ENCODE measurements around the gene SBNO1. TPM values are rescaled to one million over a fixed set of nuclear protein-coding genes. Genes with fewer than 3 reads are reported as not detected.
"Not testable (repeated sequence)": the region's sequence is repeated elsewhere in the genome, so short reads cannot be mapped to it uniquely, and the experiment has no call there.

Gene SBNO1
- total RNA-seq, 2 donors from 2014 or later: 29.5 to 33.6 TPM

- Mint-ChIP-seq H3K4me3 (no peak overlapping the region), H3K36me3 (ENCODE audit: low read depth) (no peaks in the 10 kb centered on the region), H3K4me1 (peaks cover 29% of the 10 kb centered on the region), H3K27me3 (no peaks in the 10 kb centered on the region), H3K27ac (no peak overlapping the region)
- H3K9me3 ChIP-seq (ENCODE audit: control insufficient read depth, low read length, poor library complexity, severe bottlenecking): no peaks in the 10 kb centered on the region
- ATAC-seq: no peak
- DNase-seq: no peak
These were observed 8.4 kb downstream of the SBNO1 start for GRCh38 chr12:123356159-123356670.

DNA sequence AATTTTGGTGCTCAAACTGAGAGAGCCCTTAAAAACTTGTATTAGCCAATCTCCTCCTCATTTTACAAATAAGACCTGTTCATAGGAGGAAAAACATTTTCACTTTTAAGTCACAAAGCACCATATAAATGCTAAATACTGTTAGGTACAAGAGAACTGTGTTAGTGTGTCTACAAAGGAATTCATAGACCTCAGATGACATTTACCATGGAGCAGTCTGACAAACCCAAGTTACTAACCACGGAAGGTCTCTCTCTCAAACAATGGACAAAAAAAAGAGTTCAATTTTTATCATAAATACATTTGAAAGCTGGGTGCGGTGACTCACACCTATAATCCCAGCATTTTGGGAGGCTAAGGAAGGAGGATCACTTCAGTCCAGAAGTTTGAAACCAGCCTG, 10.0 kb downstream of the SBNO1 start:
- no peaks in the 10 kb centered on the region for H3K9me3 ChIP-seq (ENCODE audit: control insufficient read depth, low read length, poor library complexity, severe bottlenecking)
- no peaks in the 10 kb centered on the region for H3K27me3 Mint-ChIP-seq
- ATAC-seq (no peak), DNase-seq (no peak)
- peaks cover 32% of the 10 kb centered on the region for H3K4me1 Mint-ChIP-seq
- no peak overlapping the region for H3K27ac Mint-ChIP-seq
- peak overlapping the region; percentile 36 for H3K4me3 Mint-ChIP-seq
- H3K36me3 Mint-ChIP-seq (ENCODE audit: low read depth): no peaks in the 10 kb centered on the region

DNA sequence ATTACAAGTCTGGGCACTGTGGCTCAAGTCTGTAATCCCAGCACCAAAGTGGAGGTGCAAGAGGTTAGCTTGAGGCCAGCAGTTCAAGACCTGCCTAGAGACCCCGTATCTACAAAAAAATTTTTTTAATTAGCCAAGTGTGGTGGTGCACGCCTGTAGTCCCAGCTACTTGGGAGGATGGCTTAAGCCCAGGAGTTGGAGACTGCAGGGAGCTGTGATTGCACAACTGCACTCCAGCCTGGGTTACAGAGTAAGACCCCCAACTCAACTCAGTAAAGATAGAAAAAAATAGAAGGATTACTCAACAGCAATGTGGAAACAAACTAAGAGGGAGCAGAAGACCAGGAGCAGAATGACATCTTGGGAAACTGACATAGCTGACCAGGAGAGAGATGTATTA, 13.3 kb downstream of the SBNO1 start:
- peaks cover 26% of the 10 kb centered on the region for H3K4me1 Mint-ChIP-seq
- no peaks in the 10 kb centered on the region for H3K36me3 Mint-ChIP-seq (ENCODE audit: low read depth)
- DNase-seq: no peak
- no peak overlapping the region for H3K27ac Mint-ChIP-seq
- H3K9me3 ChIP-seq (ENCODE audit: control insufficient read depth, low read length, poor library complexity, severe bottlenecking): no peaks in the 10 kb centered on the region
- H3K27me3 Mint-ChIP-seq: no peaks in the 10 kb centered on the region
- no peak for ATAC-seq
- H3K4me3 Mint-ChIP-seq: no peak overlapping the region

DNA sequence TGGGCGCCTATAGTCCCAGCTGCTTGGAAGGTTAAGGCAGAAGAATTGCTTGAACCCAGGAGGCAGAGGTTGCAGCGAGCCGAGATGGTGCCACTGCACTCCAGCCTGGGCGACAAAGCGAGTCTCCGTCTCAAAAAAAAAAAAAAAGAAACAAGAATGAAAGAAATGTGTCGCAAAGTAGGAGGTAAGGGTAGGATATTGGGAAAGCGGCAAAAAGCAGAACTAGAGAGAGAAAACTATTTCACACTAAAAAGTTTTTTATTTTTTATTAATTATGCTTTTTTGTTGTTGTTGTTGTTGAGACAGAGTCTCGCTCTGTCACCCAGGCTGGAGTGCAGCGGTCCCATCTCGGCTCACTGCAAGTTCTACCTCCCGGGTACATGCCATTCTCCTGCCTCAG, 17.7 kb downstream of the SBNO1 start:
- peaks cover 3% of the 10 kb centered on the region for H3K36me3 Mint-ChIP-seq (ENCODE audit: low read depth)
- no peak overlapping the region for H3K4me3 Mint-ChIP-seq
- H3K4me1 Mint-ChIP-seq: peaks cover 13% of the 10 kb centered on the region
- no peak for ATAC-seq
- H3K27ac Mint-ChIP-seq: no peak overlapping the region
- no peaks in the 10 kb centered on the region for H3K27me3 Mint-ChIP-seq
- no peak for DNase-seq
- no peaks in the 10 kb centered on the region for H3K9me3 ChIP-seq (ENCODE audit: control insufficient read depth, low read length, poor library complexity, severe bottlenecking)

- H3K36me3 Mint-ChIP-seq (ENCODE audit: low read depth): peaks cover 8% of the 10 kb centered on the region
These were observed 20.6 kb downstream of the SBNO1 start for GRCh38 chr12:123344086-123344485.

GRCh38 chr12:123337070-123337469, 27.6 kb downstream of the SBNO1 start:
- no peaks in the 10 kb centered on the region for H3K27me3 Mint-ChIP-seq
- peaks cover 20% of the 10 kb centered on the region for H3K4me1 Mint-ChIP-seq
- DNase-seq (no peak), ATAC-seq (no peak)
- H3K9me3 ChIP-seq (ENCODE audit: control insufficient read depth, low read length, poor library complexity, severe bottlenecking): no peaks in the 10 kb centered on the region
- H3K27ac Mint-ChIP-seq: peak overlapping the region; percentile 81
- H3K4me3 Mint-ChIP-seq: peak overlapping the region; percentile 80
- H3K36me3 Mint-ChIP-seq (ENCODE audit: low read depth): peaks cover 11% of the 10 kb centered on the region

More at GRCh38 chr12:123344086-123344485, 20.6 kb downstream of the SBNO1 start:
- no peaks in the 10 kb centered on the region for H3K27me3 Mint-ChIP-seq
- DNase-seq (no peak), ATAC-seq (no peak)
- peaks cover 13% of the 10 kb centered on the region for H3K4me1 Mint-ChIP-seq
- H3K4me3 Mint-ChIP-seq: no peak overlapping the region
- no peaks in the 10 kb centered on the region for H3K9me3 ChIP-seq (ENCODE audit: control insufficient read depth, low read length, poor library complexity, severe bottlenecking)
- H3K27ac Mint-ChIP-seq: no peak overlapping the region

DNA sequence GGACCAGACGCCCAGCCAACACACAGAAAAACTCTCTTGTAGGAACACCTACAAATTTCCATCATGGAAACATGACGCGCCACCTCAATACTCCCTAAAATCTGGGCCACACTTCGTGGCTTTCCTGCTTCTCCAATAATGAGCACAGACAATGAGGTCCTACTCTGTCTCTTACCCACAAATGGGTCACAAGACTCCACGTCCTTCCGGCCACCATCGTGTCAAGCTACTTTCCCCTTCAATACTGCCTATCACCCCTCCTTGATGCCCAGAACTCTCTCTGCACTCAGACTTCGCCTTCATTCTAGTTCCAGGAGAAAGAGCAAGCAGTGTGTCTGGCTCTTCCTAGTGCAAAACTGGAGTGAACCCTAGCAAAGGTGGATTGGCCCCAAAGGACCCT, 28.1 kb downstream of the SBNO1 start:
- H3K4me3 Mint-ChIP-seq: peak overlapping the region; percentile 80
- no peaks in the 10 kb centered on the region for H3K9me3 ChIP-seq (ENCODE audit: control insufficient read depth, low read length, poor library complexity, severe bottlenecking)
- DNase-seq (no peak), ATAC-seq (peak; percentile 57)
- peaks cover 20% of the 10 kb centered on the region for H3K4me1 Mint-ChIP-seq
- H3K27me3 Mint-ChIP-seq: no peaks in the 10 kb centered on the region
- H3K27ac Mint-ChIP-seq: peak overlapping the region; percentile 81
- H3K36me3 Mint-ChIP-seq (ENCODE audit: low read depth): peaks cover 11% of the 10 kb centered on the region

- no peaks in the 10 kb centered on the region for H3K9me3 ChIP-seq (ENCODE audit: control insufficient read depth, low read length, poor library complexity, severe bottlenecking)
- Mint-ChIP-seq H3K27me3 (no peaks in the 10 kb centered on the region), H3K36me3 (ENCODE audit: low read depth) (peaks cover 14% of the 10 kb centered on the region), H3K27ac (no peak overlapping the region), H3K4me1 (peaks cover 20% of the 10 kb centered on the region), H3K4me3 (no peak overlapping the region)
- no peak for ATAC-seq
- no peak for DNase-seq
These were observed 29.2 kb downstream of the SBNO1 start for GRCh38 chr12:123335490-123335889.

GRCh38 chr12:123329799-123330198, 34.8 kb downstream of the SBNO1 start:
- H3K9me3 ChIP-seq (ENCODE audit: control insufficient read depth, low read length, poor library complexity, severe bottlenecking): no peaks in the 10 kb centered on the region
- ATAC-seq (no peak), DNase-seq (no peak)
- H3K36me3 Mint-ChIP-seq (ENCODE audit: low read depth): peaks cover 6% of the 10 kb centered on the region
- no peak overlapping the region for H3K4me3 Mint-ChIP-seq
- H3K27me3 Mint-ChIP-seq: no peaks in the 10 kb centered on the region
- no peaks in the 10 kb centered on the region for H3K4me1 Mint-ChIP-seq
- H3K27ac Mint-ChIP-seq: no peak overlapping the region

DNA sequence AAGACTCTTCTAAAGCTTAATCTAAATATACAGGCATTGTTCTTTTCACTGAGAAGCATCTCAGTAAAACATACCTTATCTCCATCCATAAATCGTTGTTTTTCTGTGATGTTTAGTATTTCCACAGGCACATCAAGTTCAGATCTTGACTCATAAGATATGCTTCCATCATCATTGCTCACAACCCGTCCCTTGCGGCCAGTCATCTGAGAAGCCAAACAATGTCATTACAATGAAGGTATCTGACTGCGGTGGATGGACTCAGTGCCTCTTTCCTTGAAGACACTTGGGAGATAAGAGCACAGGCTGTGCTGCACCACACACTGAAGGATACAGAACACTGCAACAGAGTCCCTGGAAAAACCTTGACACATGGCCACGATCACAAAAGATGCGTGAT, 44.8 kb downstream of the SBNO1 start:
- ATAC-seq: no peak
- Mint-ChIP-seq H3K27me3 (no peaks in the 10 kb centered on the region), H3K36me3 (ENCODE audit: low read depth) (peaks cover 6% of the 10 kb centered on the region), H3K4me1 (no peaks in the 10 kb centered on the region), H3K4me3 (no peak overlapping the region), H3K27ac (peak overlapping the region; percentile 16)
- no peaks in the 10 kb centered on the region for H3K9me3 ChIP-seq (ENCODE audit: control insufficient read depth, low read length, poor library complexity, severe bottlenecking)
- no peak for DNase-seq

DNA sequence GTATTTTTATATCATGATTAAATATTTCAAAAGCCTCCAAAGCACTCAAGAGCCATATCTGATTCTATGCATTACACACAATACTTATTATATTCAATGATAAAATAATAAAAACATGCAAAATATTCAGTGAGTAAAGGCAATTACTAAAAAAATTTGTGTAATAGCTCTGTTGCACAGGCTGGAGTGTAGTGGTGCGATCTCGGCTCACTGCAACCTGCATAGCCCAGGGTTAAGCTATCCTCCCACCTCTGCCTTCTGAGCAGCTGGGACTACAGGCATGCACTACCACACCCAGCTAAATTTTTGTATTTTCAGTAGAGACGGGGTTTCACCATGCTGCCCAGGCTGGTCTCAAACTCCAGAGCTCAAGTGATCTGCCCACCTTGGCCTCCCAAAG, 45.4 kb downstream of the SBNO1 start:
- H3K9me3 ChIP-seq (ENCODE audit: control insufficient read depth, low read length, poor library complexity, severe bottlenecking): no peaks in the 10 kb centered on the region
- DNase-seq: no peak
- peak overlapping the region; percentile 16 for H3K27ac Mint-ChIP-seq
- no peaks in the 10 kb centered on the region for H3K4me1 Mint-ChIP-seq
- no peak overlapping the region for H3K4me3 Mint-ChIP-seq
- H3K36me3 Mint-ChIP-seq (ENCODE audit: low read depth): peaks cover 6% of the 10 kb centered on the region
- ATAC-seq: no peak
- no peaks in the 10 kb centered on the region for H3K27me3 Mint-ChIP-seq

DNA sequence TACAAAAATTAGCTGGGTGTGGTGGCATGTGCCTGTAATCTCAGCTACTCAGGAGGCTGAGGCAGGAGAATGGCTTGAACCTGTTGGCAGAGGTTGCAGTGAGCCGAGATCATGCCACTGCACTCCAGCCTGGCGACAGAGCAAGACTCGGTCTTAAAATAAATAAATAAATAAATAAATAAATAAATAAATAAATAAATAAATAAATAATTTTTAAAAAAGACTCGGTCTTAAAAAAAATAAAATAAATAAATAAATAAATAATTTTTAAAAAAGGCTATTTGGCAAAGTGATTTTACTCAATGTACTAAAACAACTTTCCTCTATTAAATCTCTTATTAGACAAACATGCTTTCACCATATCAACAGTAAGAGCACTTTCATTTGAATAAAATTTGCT, 51.6 kb downstream of the SBNO1 start:
- not testable (repeated sequence) for DNase-seq; H3K36me3 Mint-ChIP-seq (ENCODE audit: low read depth); ATAC-seq; H3K27ac Mint-ChIP-seq; H3K9me3 ChIP-seq (ENCODE audit: control insufficient read depth, low read length, poor library complexity, severe bottlenecking); H3K4me3 Mint-ChIP-seq; H3K27me3 Mint-ChIP-seq; H3K4me1 Mint-ChIP-seq

- no peaks in the 10 kb centered on the region for H3K9me3 ChIP-seq (ENCODE audit: control insufficient read depth, low read length, poor library complexity, severe bottlenecking)
- no peak overlapping the region for H3K27ac Mint-ChIP-seq
- peaks cover 5% of the 10 kb centered on the region for H3K36me3 Mint-ChIP-seq (ENCODE audit: low read depth)
- H3K4me1 Mint-ChIP-seq: no peaks in the 10 kb centered on the region
- no peaks in the 10 kb centered on the region for H3K27me3 Mint-ChIP-seq
- no peak overlapping the region for H3K4me3 Mint-ChIP-seq
- no peak for DNase-seq
- no peak for ATAC-seq
These were observed 58.4 kb downstream of the SBNO1 start for GRCh38 chr12:123306200-123306599.

- H3K36me3 Mint-ChIP-seq (ENCODE audit: low read depth): peaks cover 5% of the 10 kb centered on the region
These were observed 59.5 kb downstream of the SBNO1 start for GRCh38 chr12:123305136-123305535.

More at GRCh38 chr12:123305136-123305535, 59.5 kb downstream of the SBNO1 start:
- ATAC-seq: no peak
- Mint-ChIP-seq H3K4me3 (no peak overlapping the region), H3K27ac (peak overlapping the region; percentile 4), H3K4me1 (no peaks in the 10 kb centered on the region), H3K27me3 (no peaks in the 10 kb centered on the region)
- DNase-seq: no peak
- no peaks in the 10 kb centered on the region for H3K9me3 ChIP-seq (ENCODE audit: control insufficient read depth, low read length, poor library complexity, severe bottlenecking)
